LHCN-M2 (cell line): ENCODE data around the gene C11orf65. TPM values are rescaled to one million over a fixed set of nuclear protein-coding genes. Genes with fewer than 3 reads are reported as not detected.
"Not testable (repeated sequence)": the region's sequence is repeated elsewhere in the genome, so short reads cannot be mapped to it uniquely, and the experiment has no call there.

Experiments used
- DNase-seq: peaks from one replicate; pipeline ENCODE4 v3.0.0-alpha.2; 2012; ENCODE audit warnings: low read depth
- total RNA-seq: library from RNA; depleted of rRNA; stranded (reverse); fragments of >200 nt; gene quantifications from 2 replicates; pipeline ENCODE4 v1.2.3, GENCODE V29; 2014

Gene C11orf65
- total RNA-seq, 1 experiment from 2014 or later, result 1.3 TPM

DNA sequence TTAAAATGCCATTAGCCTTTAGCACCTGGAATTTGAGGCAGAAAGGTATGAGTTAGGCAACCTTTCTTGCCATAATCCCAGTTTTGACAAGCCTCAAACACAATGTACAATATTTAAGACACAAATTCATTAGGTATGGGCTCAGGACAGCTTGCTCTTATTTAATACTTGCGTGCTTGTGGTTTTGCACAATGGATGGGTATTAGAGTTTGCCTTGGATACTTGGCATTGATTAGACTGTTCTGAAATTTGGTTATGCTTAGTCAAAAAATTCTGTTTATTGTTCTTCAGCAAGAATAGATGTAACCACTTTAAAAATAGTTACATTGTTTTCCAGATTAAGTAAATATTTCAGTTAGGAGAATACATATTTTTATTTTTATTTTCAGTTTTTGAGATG lies 5.4 kb upstream of the C11orf65 start:
- no peak for DNase-seq

GRCh38 chr11:108468478-108468864 lies 1.1 kb upstream of the C11orf65 start:
- DNase-seq, result no peak

GRCh38 chr11:108466405-108466804 lies 924 bp downstream of the C11orf65 start:
- DNase-seq, result peak; percentile 4

GRCh38 chr11:108453207-108453835 lies 14.0 kb downstream of the C11orf65 start:
- DNase-seq, result no peak

DNA sequence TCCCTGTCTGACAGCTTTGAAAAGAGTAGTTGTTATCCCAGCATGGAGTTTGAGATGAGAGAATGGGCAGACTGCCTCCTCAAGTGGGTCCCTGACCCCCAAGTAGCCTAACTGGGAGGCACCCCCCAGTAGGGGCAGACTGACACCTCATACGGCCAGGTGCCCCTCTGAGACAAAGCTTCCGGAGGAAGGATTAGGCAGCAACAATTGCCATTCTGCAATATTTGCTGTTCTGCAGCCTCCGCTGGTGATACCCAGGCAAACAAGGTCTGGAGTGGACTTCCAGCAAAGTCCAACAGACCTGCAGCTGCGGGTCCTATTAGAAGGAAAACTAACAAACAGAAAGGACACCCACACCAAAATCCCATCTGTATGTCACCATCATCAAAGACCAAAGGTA lies 25.9 kb downstream of the C11orf65 start:
- not testable (repeated sequence) for DNase-seq

GRCh38 chr11:108436594-108436993 lies 30.7 kb downstream of the C11orf65 start:
- DNase-seq, result no peak

DNA sequence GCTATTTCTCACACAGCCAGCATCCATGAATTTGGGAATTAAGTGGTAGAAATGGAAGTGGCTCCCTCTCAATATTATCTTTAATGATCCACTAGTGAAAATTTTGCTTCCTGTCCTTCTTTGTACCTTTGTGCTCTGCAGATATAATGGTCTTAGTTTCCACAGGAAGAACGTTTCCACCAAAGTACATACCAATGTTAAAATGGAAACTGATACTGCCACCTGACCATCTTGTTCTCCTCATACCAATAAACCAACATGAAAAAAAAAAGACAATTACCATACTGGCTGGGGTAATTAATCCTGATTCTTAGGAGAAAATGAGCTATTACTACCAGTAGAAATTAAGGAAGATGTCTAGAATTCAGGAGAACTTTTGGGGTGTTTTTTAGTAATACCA lies 32.3 kb downstream of the C11orf65 start:
- no peak for DNase-seq

GRCh38 chr11:108432783-108433182 lies 34.5 kb downstream of the C11orf65 start:
- peak; percentile 72 for DNase-seq

DNA sequence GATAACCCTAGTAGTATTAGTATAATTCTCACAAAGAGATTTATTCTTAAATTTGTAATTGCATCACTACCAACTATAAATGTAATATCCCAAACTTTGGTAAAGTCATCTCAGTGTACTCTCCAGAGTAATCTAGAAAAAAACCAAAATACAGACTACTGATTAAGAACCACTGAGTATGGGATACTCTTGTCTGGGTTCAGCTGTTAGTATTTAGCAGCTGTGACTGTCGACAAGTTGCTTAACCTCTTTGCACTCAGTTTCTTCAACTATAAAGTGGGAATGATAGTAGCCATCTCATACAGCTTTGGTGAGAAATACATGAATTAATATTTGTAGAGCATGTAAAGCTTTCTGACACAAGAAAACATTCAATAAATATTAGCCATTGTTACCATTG lies 35.3 kb downstream of the C11orf65 start:
- DNase-seq, result peak; percentile 34

GRCh38 chr11:108431370-108431769 lies 36.0 kb downstream of the C11orf65 start:
- no peak for DNase-seq

GRCh38 chr11:108417551-108417950 lies 49.8 kb downstream of the C11orf65 start:
- not testable (repeated sequence) for DNase-seq

DNA sequence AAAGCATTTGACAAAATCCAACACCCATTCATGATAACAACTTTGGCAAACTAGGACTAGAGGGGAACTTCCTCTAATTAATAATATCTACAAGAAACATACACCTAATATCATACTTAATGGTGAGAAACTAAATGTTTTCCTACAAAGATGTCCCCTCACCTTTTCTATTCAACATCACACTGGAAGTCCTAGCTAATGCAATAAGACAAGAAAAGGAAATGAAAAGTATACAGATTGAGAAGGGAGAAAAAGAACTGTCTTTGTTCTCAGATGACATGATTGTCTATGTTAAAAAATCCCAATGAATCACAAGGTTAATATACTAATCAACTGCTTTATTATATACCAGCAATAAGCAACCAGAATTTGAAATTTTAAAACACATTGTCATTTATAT lies 52.4 kb downstream of the C11orf65 start:
- no peak for DNase-seq

DNA sequence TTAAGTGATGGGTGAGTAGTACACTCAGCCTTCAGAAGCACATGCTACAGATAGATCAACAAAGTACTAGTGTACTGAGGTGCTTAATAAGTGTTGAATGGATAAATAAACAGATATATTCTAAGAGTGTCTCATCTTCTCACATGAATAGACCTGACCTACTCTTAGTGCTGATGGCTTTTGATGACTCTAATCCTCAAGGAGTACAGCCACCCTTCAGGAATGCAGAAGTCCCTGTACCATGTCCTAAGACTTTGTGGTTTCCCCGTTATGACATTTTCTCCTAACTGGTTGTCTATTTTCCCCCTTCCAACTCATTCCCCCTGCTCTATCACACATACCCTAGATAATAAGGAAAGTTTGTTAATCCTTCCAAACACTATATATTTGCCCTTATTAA lies 61.6 kb downstream of the C11orf65 start:
- peak; percentile 34 for DNase-seq

GRCh38 chr11:108403052-108403451 lies 64.3 kb downstream of the C11orf65 start:
- DNase-seq, result no peak

GRCh38 chr11:108402241-108402640 lies 65.1 kb downstream of the C11orf65 start:
- DNase-seq, result no peak

DNA sequence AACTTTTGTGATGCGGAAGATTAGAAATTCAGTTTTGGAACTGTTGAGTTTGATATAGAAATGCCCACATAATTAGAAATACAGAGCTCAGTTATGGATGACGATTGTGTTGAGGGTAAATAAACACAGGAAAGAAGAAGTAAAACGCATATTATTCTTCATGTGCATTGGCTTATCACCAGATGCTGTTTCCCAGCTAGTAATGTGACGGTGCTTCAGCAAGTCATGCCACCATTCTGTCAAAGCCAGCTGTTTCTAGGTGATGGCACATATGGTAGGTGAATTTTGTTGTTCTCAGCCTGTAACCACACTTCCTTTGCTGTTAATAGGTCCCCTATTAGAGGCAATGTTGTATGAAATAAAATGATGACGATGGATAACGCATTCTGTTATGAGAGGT lies 68.9 kb downstream of the C11orf65 start:
- no peak for DNase-seq

GRCh38 chr11:108396672-108397071 lies 70.7 kb downstream of the C11orf65 start:
- DNase-seq, result not testable (repeated sequence)

- DNase-seq, result no peak
These were observed 72.5 kb downstream of the C11orf65 start for GRCh38 chr11:108394744-108395284.

GRCh38 chr11:108393046-108393445 lies 74.3 kb downstream of the C11orf65 start:
- DNase-seq, result no peak

GRCh38 chr11:108392353-108392752 lies 75.0 kb downstream of the C11orf65 start:
- DNase-seq, result no peak

GRCh38 chr11:108388576-108388975 lies 78.8 kb downstream of the C11orf65 start:
- DNase-seq, result peak; percentile 49

DNA sequence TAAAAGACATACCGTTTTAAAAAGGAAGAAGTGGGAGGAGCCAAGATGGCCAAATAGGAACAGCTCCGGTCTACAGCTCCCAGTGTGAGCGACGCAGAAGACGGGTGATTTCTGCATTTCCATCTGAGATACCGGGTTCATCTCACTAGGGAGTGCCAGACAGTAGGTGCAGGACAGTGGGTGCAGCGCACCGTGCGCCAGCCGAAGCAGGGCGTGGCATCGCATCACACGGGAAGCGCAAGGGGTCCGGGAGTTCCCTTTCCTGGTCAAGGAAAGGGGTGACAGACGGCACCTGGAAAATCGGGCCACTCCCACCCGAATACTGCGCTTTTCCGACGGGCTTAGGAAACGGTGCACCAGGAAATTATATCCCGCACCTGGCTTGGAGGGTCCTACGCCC lies 93.8 kb downstream of the C11orf65 start:
- not testable (repeated sequence) for DNase-seq

GRCh38 chr11:108370990-108371389 lies 96.3 kb downstream of the C11orf65 start:
- DNase-seq, result no peak

DNA sequence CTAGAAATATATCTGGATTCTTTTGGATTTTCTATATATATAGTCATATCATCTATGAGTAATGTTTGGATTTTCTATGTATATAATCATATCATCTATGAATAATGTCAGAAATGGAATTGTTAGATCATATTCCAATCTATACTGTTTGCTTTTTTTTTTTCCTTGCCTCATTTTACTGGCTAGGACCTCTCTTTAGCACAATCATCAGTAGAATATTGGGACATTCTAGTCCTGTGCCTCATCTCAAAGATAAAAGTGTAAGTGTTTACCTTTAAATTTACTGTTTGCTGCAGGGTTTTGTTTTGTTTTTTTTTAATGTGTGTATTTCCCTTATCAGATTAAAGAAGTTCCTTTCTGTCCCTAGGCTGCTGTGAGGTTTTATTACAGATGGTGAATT lies 97.0 kb downstream of the C11orf65 start:
- no peak for DNase-seq
